Caco-2 (cell line): ENCODE data around the gene NAA38. TPM values are rescaled to one million over a fixed set of nuclear protein-coding genes. Genes with fewer than 3 reads are reported as not detected.

Experiments used
- BruUV-seq: library from RNA; stranded (reverse); fragments of 400-500 nt; replicated peaks from 2 replicates; lab custom pipeline; 2021; lab: Mats Ljungman, UMichigan
- CTCF ChIA-PET: fragments of 300-600 bp; sonication (Branson Sonifier 250); formaldehyde crosslinking; loops from one replicate; lab custom pipeline; 2022; ENCODE audit warnings: antibody characterized with exemption; lab: Charles Lee
- POLR2A ChIA-PET: fragments of 300-600 bp; sonication (Branson Sonifier 250); formaldehyde crosslinking; loops from one replicate; lab custom pipeline; 2022; ENCODE audit warnings: antibody characterized with exemption; lab: Charles Lee
- DNase-seq, 2 experiments: peaks; one replicate each; pipeline versions ENCODE4 v3.0.0 to v3.0.0-alpha.2; 2020 to 2022
- H3K27me3 ChIP-seq: replicated peaks from 2 replicates; pipeline ENCODE4 v1.6.0; 2011; ENCODE audit warnings: low read length; ENCODE audit not compliant: control insufficient read depth, insufficient read depth
- H3K36me3 ChIP-seq: 2 replicates; pipeline ENCODE4 v1.5.1; 2011; ENCODE audit warnings: low read length; ENCODE audit not compliant: control insufficient read depth, insufficient read depth
- H3K4me1 ChIP-seq: fragments of 250-450 bp; sonication (Bioruptor Pico); 2 replicates; pipeline ENCODE4 v1.5.1; 2020; ENCODE audit warnings: mild to moderate bottlenecking
- H3K4me3 ChIP-seq: 2 replicates; pipeline ENCODE4 v1.5.1; 2011; ENCODE audit warnings: low read depth, mild to moderate bottlenecking, control low read depth, low read length
- H3K9me3 ChIP-seq: fragments of 250-450 bp; sonication (Bioruptor Pico); 2 replicates; pipeline ENCODE4 v1.5.1; 2020; ENCODE audit warnings: mild to moderate bottlenecking, moderate library complexity
- H3K27ac Mint-ChIP-seq: one replicate; pipeline ENCODE4 v1.8.0; 2022; ENCODE audit warnings: mixed read lengths; ENCODE audit not compliant: unreplicated experiment
- H3K27me3 Mint-ChIP-seq: one replicate; pipeline ENCODE4 v1.8.0; 2022; ENCODE audit warnings: mixed read lengths; ENCODE audit not compliant: insufficient read depth, unreplicated experiment
- H3K36me3 Mint-ChIP-seq: one replicate; pipeline ENCODE4 v1.8.0; 2022; ENCODE audit warnings: mild to moderate bottlenecking, mixed read lengths; ENCODE audit not compliant: insufficient read depth, unreplicated experiment
- H3K4me1 Mint-ChIP-seq: one replicate; pipeline ENCODE4 v1.8.0; 2022; ENCODE audit warnings: low read depth, mixed read lengths; ENCODE audit not compliant: unreplicated experiment
- H3K4me3 Mint-ChIP-seq: one replicate; pipeline ENCODE4 v1.8.0; 2022; ENCODE audit warnings: mild to moderate bottlenecking, moderate library complexity, mixed read lengths; ENCODE audit not compliant: unreplicated experiment
- H3K9me3 Mint-ChIP-seq: one replicate; pipeline ENCODE4 v1.8.0; 2022; ENCODE audit warnings: mixed read lengths; ENCODE audit not compliant: unreplicated experiment
- CTCF ChIP-seq, 2 experiments: fragments of 200-600 bp in 1 of 2; IDR thresholded peaks; 1 replicate in 1 of 2; 2 replicates in 1 of 2; pipeline versions ENCODE4 v1.5.1 to v1.8.0; 2011 to 2022; ENCODE audit warnings: antibody characterized with exemption in 1 of 2, control low read depth in 1 of 2, inconsistent platforms in 1 of 2, low read depth in 1 of 2, low read length in 1 of 2, mild to moderate bottlenecking in 1 of 2, moderate library complexity in 1 of 2; ENCODE audit not compliant: insufficient read depth in 1 of 2, severe bottlenecking in 1 of 2, unreplicated experiment in 1 of 2
- intact Hi-C: fragments of 100-400 bp; cut with micrococcal nuclease; formaldehyde crosslinking; loops from one replicate; pipeline ENCODE4 v1.10.0; 2022; ENCODE audit not compliant: unreplicated experiment
- total RNA-seq: library from RNA; stranded (reverse); gene quantifications from 2 replicates; pipeline ENCODE4 v1.2.3, GENCODE V29; 2022

NAA38 gene
- total RNA-seq, 1 experiment from 2014 or later = 27.4 TPM

GRCh38 chr17:7838090-7839075 lies 19.0 kb downstream of the NAA38 start:
- H3K4me1 ChIP-seq = peaks cover 32% of the 10 kb centered on the region

DNA sequence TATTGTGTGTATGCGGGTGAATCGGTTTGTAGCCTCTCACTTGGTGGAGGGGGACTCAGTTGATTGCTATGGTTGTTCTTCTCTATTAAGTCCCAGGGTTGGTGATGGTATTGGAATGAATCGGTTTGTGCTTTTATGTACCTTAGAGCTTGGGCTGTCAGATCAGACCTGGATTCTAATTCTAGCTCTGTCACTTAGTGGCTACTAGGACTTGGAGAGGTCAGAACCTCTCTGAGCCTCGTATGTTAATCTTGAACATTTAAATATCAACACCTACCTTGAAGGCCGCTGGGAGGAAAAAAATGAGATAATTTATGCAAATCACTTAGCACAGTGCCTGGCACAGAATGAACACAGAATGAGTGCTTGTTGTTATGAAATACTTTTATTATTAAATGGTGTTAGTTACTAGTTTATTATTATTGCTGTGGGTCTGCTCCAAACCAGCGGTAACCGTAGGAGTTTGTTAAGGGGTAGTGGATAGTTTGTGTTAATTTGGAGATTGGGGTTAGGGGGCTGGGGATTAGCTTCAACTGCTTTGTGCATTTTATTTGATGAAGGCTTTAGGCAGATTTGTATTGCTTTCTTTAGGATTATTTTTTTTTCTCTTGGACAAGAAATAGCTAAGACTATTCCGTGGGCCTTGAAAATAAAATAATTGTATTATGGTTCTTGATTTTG lies 19.8 kb downstream of the NAA38 start:
- CTCF ChIA-PET = interaction anchor here (1.0 to 1.3 kb wide), 3 partner anchors 20 to 121 kb away, joined by 3 to 11 read pairs (median 4); partner anchors contain the start of genes CYB5D1, DNAH2 and NAA38
- peaks cover 29% of the 10 kb centered on the region for H3K4me1 Mint-ChIP-seq
- no peaks in the 10 kb centered on the region for H3K27me3 Mint-ChIP-seq
- peaks cover 35% of the 10 kb centered on the region for H3K4me1 ChIP-seq
- BruUV-seq = no TSS peak
- intact Hi-C loops = loop anchor here (5.0 kb wide), 1 partner anchor 220 kb away; no protein-coding TSS in a partner anchor
- H3K27ac Mint-ChIP-seq = peak overlapping the region; percentile 99
- no peaks in the 10 kb centered on the region for H3K36me3 ChIP-seq
- no peak for DNase-seq
- no peak for TF ChIP-seq CTCF (IDR thresholded peaks at IDR 0.05; ENCODE audit: insufficient read depth in 1 of 2, low read depth in 1 of 2, low read length in 1 of 2, severe bottlenecking in 1 of 2, unreplicated experiment in 1 of 2)
- peaks cover 54% of the 10 kb centered on the region for H3K36me3 Mint-ChIP-seq
- H3K4me3 Mint-ChIP-seq = peak overlapping the region; percentile 98
- H3K9me3 ChIP-seq = no peaks in the 10 kb centered on the region
- H3K4me3 ChIP-seq = peak overlapping the region; percentile 34
- POLR2A ChIA-PET = interaction anchor here (0.6 to 1.3 kb wide), 4 partner anchors 20 to 187 kb away, joined by 3 to 14 read pairs (median 4); partner anchors contain the start of genes ATP1B2, CYB5D1, NAA38 and TP53
- no peaks in the 10 kb centered on the region for H3K27me3 ChIP-seq
- H3K9me3 Mint-ChIP-seq = no peaks in the 10 kb centered on the region

More at GRCh38 chr17:7838090-7839075, 19.0 kb downstream of the NAA38 start:
- H3K36me3 Mint-ChIP-seq = peaks cover 59% of the 10 kb centered on the region
- TF ChIP-seq CTCF (IDR thresholded peaks at IDR 0.05; ENCODE audit: insufficient read depth in 1 of 2, low read depth in 1 of 2, low read length in 1 of 2, severe bottlenecking in 1 of 2, unreplicated experiment in 1 of 2) = no peak
- no peaks in the 10 kb centered on the region for H3K9me3 Mint-ChIP-seq
- POLR2A ChIA-PET = interaction anchor here (1.1 kb wide), 1 partner anchor 151 kb away, joined by 3 read pairs; the partner anchor contains the start of gene TP53
- H3K27me3 Mint-ChIP-seq = no peaks in the 10 kb centered on the region
- H3K4me3 ChIP-seq = peak overlapping the region; percentile 34
- H3K27me3 ChIP-seq = no peaks in the 10 kb centered on the region
- CTCF ChIA-PET = interaction anchor here (1.6 kb wide), 1 partner anchor 19 kb away, joined by 5 read pairs; the partner anchor contains the start of gene NAA38
- intact Hi-C loops = loop anchor here (5.0 kb wide), 1 partner anchor 221 kb away; no protein-coding TSS in a partner anchor
- BruUV-seq = no TSS peak
- no peaks in the 10 kb centered on the region for H3K36me3 ChIP-seq
- peak; percentile 55 for DNase-seq
- H3K4me3 Mint-ChIP-seq = peak overlapping the region; percentile 98
- no peaks in the 10 kb centered on the region for H3K9me3 ChIP-seq
- H3K27ac Mint-ChIP-seq = peak overlapping the region; percentile 98
- H3K4me1 Mint-ChIP-seq = peaks cover 26% of the 10 kb centered on the region
